RKO (cell line): Measurements from ENCODE around the gene PMVK.

Source experiments
- DNase-seq: peaks from one replicate; pipeline ENCODE4 v3.0.0-alpha.2; 2016; ENCODE audit warnings: low spot score

PMVK gene

GRCh38 chr1:154966111-154966510 is 29.6 kb upstream of the PMVK start:
- DNase-seq: no peak

DNA sequence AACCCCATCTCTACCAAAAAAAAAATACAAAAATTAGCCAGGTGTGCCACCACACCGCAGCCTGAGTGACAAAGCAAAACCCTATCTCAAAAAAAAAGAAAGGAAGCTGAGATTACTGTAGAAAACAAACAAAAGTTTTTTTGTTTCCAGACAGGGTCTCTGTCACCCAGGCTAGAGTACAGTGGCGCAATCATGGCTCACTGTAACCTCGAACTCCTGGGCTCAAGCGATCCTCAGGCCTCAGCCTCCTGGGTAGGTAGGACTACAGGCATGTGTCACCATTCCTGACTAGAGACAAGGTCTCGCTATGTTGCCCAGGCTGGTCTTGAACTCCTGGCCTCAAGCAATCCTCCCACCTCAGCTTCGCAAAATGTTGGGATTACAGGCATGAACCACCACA is 27.8 kb upstream of the PMVK start:
- DNase-seq: no peak

- DNase-seq: no peak
Observed at GRCh38 chr1:154963643-154964042, 27.1 kb upstream of the PMVK start.

DNA sequence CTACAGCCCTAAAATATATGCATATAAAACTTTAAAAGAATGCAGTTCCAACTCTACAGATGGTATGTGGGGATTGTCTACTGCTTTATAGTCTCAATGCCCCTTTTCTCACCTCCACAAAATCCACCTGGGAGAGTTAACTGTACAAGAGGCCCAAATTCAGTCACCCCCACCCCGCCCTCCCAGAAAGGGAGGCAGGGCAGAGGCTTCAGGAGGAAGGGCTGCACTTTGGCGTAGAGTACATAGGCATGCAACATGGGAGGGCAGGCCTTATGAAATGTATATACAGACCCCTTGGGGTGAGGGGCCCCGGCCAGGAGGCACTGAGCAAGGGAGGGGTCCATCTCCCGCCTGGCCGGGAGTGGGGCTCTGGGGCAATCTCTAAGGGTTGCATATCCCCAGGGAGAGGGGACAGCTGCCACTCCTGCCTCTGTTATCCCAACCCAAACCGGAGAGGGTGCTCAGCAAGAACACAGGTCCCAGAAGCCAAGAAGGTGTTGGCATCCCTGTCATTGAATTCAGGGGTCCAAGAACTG is 26.3 kb upstream of the PMVK start:
- no peak for DNase-seq

- DNase-seq: peak; percentile 62
Observed at GRCh38 chr1:154962156-154962749, 25.7 kb upstream of the PMVK start.

DNA sequence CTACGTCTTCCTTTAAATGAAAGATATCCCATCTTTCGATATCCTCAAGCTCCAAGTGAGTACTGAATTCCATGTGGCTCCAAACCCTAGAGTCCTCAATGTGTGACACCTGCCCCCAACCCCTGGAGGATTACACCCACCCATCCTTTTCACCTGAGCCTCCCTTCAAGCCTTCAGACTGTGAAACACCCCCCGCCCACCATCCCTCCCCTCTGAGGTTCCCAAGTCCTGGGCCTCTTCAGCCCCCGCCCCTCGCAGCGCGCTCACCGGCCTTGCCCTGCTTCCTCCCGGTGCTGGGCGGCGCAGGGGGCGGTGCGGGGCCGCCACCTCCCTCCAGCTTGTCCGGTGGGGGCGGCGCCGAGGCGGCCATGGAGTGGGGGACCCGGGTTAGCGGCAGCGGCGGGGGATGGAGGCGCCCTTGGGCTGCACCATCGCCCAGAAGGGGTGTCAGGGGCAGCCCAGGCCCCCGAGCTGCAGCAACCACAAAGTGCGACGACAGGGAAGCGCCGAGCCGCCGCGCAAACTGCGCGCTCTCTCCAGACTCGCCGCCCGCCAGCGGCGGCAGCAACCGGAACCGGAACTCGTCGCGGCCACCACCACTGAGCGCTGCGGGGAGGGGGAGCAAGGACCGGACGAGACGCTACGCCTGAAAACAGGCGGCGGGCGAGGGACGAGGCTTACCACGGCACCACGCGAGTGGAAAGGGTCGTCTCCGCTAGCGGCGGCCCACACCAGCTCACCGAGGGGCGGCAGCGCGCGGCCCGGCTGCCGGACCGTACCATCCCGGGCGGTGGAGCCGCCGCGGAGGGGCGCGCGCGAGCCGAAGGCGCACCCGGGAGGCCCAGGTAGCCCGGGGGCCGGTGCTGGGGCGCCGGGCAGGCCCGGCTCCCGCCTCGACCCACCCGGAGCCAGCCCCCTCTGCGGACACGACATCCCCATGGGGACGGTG is 25.0 kb upstream of the PMVK start, which contains the start of gene PYGO2:
Gene PYGO2, minus strand, starts transcription at position 576 of the 949 bp plus-strand sequence. Its CDS starts 206 bp downstream, at position 370.
- DNase-seq: peak; percentile 80

GRCh38 chr1:154960446-154961136 is 24.1 kb upstream of the PMVK start:
- no peak for DNase-seq

- no peak for DNase-seq
Observed at GRCh38 chr1:154959426-154959780, 22.9 kb upstream of the PMVK start.

DNA sequence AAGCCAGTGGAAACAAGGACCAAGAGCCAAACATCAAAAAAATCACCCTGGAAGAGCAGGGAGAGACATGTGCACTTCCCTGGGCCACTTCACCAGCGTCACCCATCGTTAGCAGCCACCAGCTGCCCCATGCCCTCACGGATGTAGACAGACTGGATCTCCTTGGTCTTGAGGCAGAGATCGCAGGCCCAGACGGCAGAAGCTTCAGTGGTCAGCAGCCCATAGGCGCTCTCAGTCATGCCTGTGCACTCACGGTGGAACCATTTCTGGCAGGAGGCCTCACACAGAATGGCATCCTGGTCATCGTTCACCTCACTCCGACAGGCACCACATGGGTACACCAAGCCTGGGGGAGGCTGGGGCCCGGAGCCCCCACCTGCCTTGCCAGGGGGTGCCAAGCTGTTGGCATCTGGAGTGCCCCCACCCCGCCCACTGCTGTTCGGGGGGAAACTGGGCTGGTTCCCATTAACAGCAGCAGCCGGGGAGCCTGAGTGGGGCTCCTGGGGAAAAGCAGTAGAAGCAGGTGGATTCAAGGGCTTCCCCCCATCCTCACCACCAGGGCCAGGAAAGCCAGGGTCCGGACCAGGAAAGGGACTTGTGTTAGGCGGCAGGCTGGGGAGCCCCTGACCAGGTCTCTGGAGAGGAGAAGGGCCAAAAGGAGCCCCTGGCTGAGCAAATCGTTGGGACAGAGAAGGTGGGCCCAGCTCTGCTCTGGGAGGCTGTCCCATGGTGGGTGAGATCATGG is 22.3 kb upstream of the PMVK start:
- DNase-seq: no peak

DNA sequence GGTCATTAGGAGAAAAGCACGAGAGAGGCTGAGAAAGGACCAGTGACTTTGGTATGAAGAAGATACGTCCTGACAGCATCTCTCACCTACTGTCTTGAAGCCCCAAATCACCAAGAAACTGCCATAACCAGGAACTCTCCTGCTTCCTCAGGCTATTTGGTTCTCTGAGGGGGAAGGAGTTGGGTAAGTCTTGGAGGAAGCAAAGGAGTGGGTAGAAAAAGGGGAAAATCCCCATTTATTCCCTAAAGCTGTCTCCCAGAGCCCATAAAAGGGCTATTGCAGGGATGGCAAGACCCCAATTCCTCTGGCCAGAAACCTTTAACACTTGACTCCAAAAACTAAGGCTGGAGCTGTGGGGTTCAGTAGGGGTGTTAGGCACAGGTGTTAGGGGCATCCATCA is 21.5 kb upstream of the PMVK start:
- no peak for DNase-seq

GRCh38 chr1:154957091-154957657 is 20.7 kb upstream of the PMVK start:
- DNase-seq: no peak

GRCh38 chr1:154956544-154956941 is 20.0 kb upstream of the PMVK start:
- no peak for DNase-seq

DNA sequence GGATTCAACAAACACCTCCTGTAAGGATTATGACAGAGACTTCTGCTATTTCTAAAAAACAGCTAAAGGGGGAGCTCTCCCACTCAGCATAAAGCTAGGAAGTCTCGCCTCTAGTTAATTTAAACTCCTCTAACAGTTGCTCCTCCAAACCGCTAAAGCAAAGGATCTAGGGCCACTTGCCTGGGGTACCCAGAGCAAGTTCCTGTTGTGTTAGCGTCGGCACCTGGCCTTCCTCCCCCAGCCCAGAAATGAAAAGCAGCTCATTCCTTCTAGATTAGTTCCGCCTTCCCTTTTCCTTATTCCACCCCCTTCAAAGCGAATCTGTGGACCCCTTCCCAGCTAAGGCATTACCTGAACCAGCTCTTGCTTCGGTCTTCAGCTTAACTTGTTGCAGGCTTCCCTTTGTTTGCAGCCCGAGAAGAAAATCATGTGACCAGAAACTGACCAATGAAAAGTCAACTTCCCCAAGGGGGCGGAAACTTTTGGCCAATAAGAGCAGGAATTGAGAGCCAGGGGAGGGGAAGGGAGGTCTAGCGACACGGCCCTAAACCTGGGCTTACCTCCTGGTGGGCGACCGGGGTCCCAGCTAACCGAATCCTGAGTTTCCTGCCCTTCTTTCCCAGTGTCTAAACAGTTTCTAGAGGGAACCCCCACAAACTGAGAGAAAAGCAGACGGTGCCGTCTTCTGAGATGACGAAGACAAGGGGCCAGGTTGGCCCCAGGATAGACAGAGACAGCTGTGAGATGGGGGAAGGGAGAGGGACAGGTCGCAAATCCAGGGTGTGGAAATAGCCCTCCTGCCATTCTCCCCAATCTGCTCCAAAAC is 19.4 kb upstream of the PMVK start, which contains the start of gene PBXIP1:
Gene PBXIP1, minus strand, starts transcription at position 382 of the 826 bp plus-strand sequence. CDS start 2,378 bp downstream, outside the sequence.
- DNase-seq: peak; percentile 87

GRCh38 chr1:154955039-154955717 is 18.7 kb upstream of the PMVK start:
- DNase-seq: peak; percentile 66

- DNase-seq: no peak
Observed at GRCh38 chr1:154954541-154954940, 18.0 kb upstream of the PMVK start.

DNA sequence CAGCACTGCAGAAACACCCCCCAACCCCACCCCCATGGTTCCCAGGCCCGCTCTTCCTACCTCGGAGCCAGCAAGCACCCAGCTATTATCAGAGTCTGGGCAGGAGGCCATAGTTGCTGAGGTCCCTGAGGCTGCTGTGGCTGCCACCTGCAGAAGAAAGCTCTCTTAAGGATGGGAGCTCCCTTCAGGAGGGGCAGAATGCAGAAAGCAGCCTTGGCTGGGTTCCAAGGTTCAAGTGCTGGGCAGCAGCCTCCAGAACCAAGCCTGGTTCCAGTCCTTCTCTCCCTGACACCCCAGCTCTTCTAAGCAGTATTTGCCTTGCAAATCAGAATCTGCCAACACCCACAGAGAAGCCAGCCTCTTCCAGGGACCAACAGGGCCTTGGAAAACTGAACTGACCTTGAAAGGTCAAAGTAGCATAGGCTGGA is 17.1 kb upstream of the PMVK start:
- no peak for DNase-seq

- no peak for DNase-seq
Observed at GRCh38 chr1:154952664-154953063, 16.1 kb upstream of the PMVK start.

GRCh38 chr1:154951901-154952657 is 15.6 kb upstream of the PMVK start:
- DNase-seq: no peak

- DNase-seq: no peak
Observed at GRCh38 chr1:154948079-154948478, 11.6 kb upstream of the PMVK start.
